ENCODE data around the gene NAIF1. TPM values are rescaled to one million over a fixed set of nuclear protein-coding genes. Genes with fewer than 3 reads are reported as not detected.

Gene NAIF1
- polyA plus RNA-seq, 1 donor from 2014 or later, result 9.9 TPM

DNA sequence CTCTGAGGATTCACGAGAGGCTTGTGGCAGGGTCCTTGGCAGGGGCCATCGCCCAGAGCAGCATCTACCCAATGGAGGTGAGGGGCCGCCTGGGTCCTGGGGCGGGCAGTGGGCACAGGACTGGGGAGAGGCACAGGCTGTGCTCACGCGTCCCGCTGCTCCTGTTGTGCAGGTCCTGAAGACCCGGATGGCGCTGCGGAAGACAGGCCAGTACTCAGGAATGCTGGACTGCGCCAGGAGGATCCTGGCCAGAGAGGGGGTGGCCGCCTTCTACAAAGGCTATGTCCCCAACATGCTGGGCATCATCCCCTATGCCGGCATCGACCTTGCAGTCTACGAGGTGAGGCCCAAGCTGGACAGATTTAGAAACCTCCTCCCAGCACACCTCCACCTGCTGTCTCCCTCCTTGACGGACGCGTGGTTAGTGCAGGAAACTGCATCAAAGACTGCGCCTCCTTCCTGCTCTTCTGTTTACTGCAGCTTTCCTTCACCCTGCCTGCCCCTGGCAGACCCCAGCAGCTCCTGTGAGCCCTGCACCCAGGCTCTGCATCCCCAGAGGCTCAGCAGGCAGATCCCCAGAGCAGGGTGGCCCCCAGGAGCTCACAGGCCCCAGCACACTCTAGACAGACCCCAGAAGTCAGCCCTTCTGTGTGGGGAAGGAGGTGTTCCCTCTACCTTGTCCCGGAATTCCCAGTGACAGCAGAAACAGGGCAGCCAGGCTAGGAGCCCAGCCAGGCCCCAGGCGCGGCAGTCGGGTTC lies 39.2 kb upstream of the NAIF1 start:
- Histone ChIP-seq H3F3A (ENCODE audit: insufficient read depth, low read length, poor library complexity, severe bottlenecking) (no peaks in the 10 kb centered on the region), H3K9ac (ENCODE audit: low read length) (no peak overlapping the region), H3K4me2 (ENCODE audit: low read length) (no peak overlapping the region), H3K9me3 (ENCODE audit: low read length) (no peaks in the 10 kb centered on the region), H2AFZ (ENCODE audit: low read depth, low read length) (no peak overlapping the region), H3K27me3 (ENCODE audit: insufficient read depth, low read depth, low read length) (no peaks in the 10 kb centered on the region), H3K27ac (ENCODE audit: low read length) (no peak overlapping the region), H3K9me2 (ENCODE audit: insufficient read depth, low read length) (no peaks in the 10 kb centered on the region), H3K36me3 (ENCODE audit: insufficient read depth, low read length) (no peaks in the 10 kb centered on the region), H3K79me2 (replicated peaks; ENCODE audit: insufficient read depth, low read length) (no peaks in the 10 kb centered on the region), H3K4me3 (ENCODE audit: low read length) (no peak overlapping the region), H4K20me1 (ENCODE audit: insufficient read depth) (no peaks in the 10 kb centered on the region)
- TF ChIP-seq EP300 (conservative IDR thresholded peaks at IDR 0.05; ENCODE audit: poor library complexity, severe bottlenecking) (no peak), SMC3 (conservative IDR thresholded peaks at IDR 0.05; ENCODE audit: poor library complexity) (no peak), RAD21 (conservative IDR thresholded peaks at IDR 0.05) (no peak), EZH2 (IDR thresholded peaks at IDR 0.05; ENCODE audit: borderline replicate concordance, insufficient read depth, low read length, poor library complexity, severe bottlenecking) (no peak), MXI1 (conservative IDR thresholded peaks at IDR 0.05; ENCODE audit: poor library complexity, severe bottlenecking) (no peak), POLR2AphosphoS5 (IDR thresholded peaks at IDR 0.05) (no peak), TAF1 (IDR thresholded peaks at IDR 0.05; ENCODE audit: low read depth) (no peak)
- TF ChIP-seq, protein P1, sequence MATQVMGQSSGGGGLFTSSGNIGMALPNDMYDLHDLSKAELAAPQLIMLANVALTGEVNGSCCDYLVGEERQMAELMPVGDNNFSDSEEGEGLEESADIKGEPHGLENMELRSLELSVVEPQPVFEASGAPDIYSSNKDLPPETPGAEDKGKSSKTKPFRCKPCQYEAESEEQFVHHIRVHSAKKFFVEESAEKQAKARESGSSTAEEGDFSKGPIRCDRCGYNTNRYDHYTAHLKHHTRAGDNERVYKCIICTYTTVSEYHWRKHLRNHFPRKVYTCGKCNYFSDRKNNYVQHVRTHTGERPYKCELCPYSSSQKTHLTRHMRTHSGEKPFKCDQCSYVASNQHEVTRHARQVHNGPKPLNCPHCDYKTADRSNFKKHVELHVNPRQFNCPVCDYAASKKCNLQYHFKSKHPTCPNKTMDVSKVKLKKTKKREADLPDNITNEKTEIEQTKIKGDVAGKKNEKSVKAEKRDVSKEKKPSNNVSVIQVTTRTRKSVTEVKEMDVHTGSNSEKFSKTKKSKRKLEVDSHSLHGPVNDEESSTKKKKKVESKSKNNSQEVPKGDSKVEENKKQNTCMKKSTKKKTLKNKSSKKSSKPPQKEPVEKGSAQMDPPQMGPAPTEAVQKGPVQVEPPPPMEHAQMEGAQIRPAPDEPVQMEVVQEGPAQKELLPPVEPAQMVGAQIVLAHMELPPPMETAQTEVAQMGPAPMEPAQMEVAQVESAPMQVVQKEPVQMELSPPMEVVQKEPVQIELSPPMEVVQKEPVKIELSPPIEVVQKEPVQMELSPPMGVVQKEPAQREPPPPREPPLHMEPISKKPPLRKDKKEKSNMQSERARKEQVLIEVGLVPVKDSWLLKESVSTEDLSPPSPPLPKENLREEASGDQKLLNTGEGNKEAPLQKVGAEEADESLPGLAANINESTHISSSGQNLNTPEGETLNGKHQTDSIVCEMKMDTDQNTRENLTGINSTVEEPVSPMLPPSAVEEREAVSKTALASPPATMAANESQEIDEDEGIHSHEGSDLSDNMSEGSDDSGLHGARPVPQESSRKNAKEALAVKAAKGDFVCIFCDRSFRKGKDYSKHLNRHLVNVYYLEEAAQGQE (IDR thresholded peaks at IDR 0.05; ENCODE audit: borderline replicate concordance), result no peak
- TF ChIP-seq, protein P2, sequence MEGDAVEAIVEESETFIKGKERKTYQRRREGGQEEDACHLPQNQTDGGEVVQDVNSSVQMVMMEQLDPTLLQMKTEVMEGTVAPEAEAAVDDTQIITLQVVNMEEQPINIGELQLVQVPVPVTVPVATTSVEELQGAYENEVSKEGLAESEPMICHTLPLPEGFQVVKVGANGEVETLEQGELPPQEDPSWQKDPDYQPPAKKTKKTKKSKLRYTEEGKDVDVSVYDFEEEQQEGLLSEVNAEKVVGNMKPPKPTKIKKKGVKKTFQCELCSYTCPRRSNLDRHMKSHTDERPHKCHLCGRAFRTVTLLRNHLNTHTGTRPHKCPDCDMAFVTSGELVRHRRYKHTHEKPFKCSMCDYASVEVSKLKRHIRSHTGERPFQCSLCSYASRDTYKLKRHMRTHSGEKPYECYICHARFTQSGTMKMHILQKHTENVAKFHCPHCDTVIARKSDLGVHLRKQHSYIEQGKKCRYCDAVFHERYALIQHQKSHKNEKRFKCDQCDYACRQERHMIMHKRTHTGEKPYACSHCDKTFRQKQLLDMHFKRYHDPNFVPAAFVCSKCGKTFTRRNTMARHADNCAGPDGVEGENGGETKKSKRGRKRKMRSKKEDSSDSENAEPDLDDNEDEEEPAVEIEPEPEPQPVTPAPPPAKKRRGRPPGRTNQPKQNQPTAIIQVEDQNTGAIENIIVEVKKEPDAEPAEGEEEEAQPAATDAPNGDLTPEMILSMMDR (IDR thresholded peaks at IDR 0.05; ENCODE audit: poor library complexity, severe bottlenecking), result no peak

DNA sequence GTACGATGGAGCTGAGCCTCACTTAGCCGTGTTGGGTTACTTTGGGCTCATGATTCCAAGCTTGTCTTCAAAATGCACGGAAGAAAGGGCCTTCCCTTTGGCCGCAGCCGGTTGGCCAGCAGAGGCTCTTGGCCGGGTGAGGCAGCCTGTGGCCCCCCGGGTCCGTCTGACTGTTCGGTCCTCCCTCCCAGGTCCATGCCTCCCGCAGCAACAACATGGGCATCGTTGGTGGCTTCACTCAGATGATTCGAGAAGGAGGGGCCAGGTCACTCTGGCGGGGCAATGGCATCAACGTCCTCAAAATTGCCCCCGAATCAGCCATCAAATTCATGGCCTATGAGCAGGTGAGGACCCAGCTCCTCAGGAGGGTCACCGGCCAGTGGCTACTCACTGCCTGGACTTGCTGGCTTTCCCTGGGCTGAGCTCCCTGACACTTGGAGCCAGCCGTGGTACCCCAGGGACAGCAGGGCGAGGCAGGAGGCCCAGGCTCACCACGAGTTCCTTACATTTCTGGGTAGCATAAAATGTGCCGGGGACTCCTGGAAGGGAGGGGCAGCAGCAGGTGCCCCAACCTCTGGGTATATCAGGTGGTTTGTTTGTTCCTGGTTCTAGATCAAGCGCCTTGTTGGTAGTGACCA lies 38.5 kb upstream of the NAIF1 start:
- Histone ChIP-seq H3K79me2 (replicated peaks; ENCODE audit: insufficient read depth, low read length) (no peaks in the 10 kb centered on the region), H3K9me3 (ENCODE audit: low read length) (no peaks in the 10 kb centered on the region), H2AFZ (ENCODE audit: low read depth, low read length) (no peak overlapping the region), H4K20me1 (ENCODE audit: insufficient read depth) (no peaks in the 10 kb centered on the region), H3K9ac (ENCODE audit: low read length) (no peak overlapping the region), H3K4me3 (ENCODE audit: low read length) (no peak overlapping the region), H3K9me2 (ENCODE audit: insufficient read depth, low read length) (no peaks in the 10 kb centered on the region), H3F3A (ENCODE audit: insufficient read depth, low read length, poor library complexity, severe bottlenecking) (no peaks in the 10 kb centered on the region), H3K27ac (ENCODE audit: low read length) (no peak overlapping the region), H3K4me2 (ENCODE audit: low read length) (no peak overlapping the region), H3K36me3 (ENCODE audit: insufficient read depth, low read length) (no peaks in the 10 kb centered on the region), H3K27me3 (ENCODE audit: insufficient read depth, low read depth, low read length) (no peaks in the 10 kb centered on the region)
- no peak for TF ChIP-seq RAD21 (conservative IDR thresholded peaks at IDR 0.05)
- no peak for TF ChIP-seq EZH2 (IDR thresholded peaks at IDR 0.05; ENCODE audit: borderline replicate concordance, insufficient read depth, low read length, poor library complexity, severe bottlenecking)
- TF ChIP-seq, protein P2 (IDR thresholded peaks at IDR 0.05; ENCODE audit: poor library complexity, severe bottlenecking), result no peak
- no peak for TF ChIP-seq MXI1 (conservative IDR thresholded peaks at IDR 0.05; ENCODE audit: poor library complexity, severe bottlenecking)
- no peak for TF ChIP-seq POLR2AphosphoS5 (IDR thresholded peaks at IDR 0.05)
- TF ChIP-seq, protein P1 (IDR thresholded peaks at IDR 0.05; ENCODE audit: borderline replicate concordance), result no peak
- no peak for TF ChIP-seq EP300 (conservative IDR thresholded peaks at IDR 0.05; ENCODE audit: poor library complexity, severe bottlenecking)
- no peak for TF ChIP-seq SMC3 (conservative IDR thresholded peaks at IDR 0.05; ENCODE audit: poor library complexity)
- TF ChIP-seq TAF1 (IDR thresholded peaks at IDR 0.05; ENCODE audit: low read depth), result no peak
